ENCODE data around the gene CYP27A1.

Gene CYP27A1

GRCh38 chr2:218855305-218856166, 73.6 kb downstream of the CYP27A1 start:
- TF ChIP-seq POU6F1 (CRISPR knock-in tag; IDR thresholded peaks at IDR 0.05; ENCODE audit: borderline replicate concordance, low read depth), result no peak
- TF ChIP-seq GLIS3 (CRISPR knock-in tag; IDR thresholded peaks at IDR 0.05), result no peak
- no peak for TF ChIP-seq TOX (CRISPR knock-in tag; IDR thresholded peaks at IDR 0.05; ENCODE audit: borderline replicate concordance)
- TF ChIP-seq RARB (CRISPR knock-in tag; IDR thresholded peaks at IDR 0.05), result no peak
- no peak for TF ChIP-seq ARNTL (CRISPR knock-in tag; IDR thresholded peaks at IDR 0.05; ENCODE audit: borderline replicate concordance, low read depth)
- no peak for TF ChIP-seq ESRRG (CRISPR knock-in tag; IDR thresholded peaks at IDR 0.05)
- no peak for TF ChIP-seq ZNF70 (CRISPR knock-in tag; IDR thresholded peaks at IDR 0.05)
- TF ChIP-seq PPARA (CRISPR knock-in tag; IDR thresholded peaks at IDR 0.05; ENCODE audit: borderline replicate concordance), result no peak
- TF ChIP-seq ZNF8 (CRISPR knock-in tag; IDR thresholded peaks at IDR 0.05), result no peak
- no peak for TF ChIP-seq CSRNP3 (CRISPR knock-in tag; IDR thresholded peaks at IDR 0.05)
- TF ChIP-seq ZNF565 (CRISPR knock-in tag; conservative IDR thresholded peaks at IDR 0.05; ENCODE audit: low read depth), result no peak
- TF ChIP-seq OSR1 (CRISPR knock-in tag; IDR thresholded peaks at IDR 0.05), result no peak
- no peak for ATAC-seq

GRCh38 chr2:218856167-218856895, 74.4 kb downstream of the CYP27A1 start:
- ATAC-seq, result no peak
- TF ChIP-seq ZNF565 (CRISPR knock-in tag; conservative IDR thresholded peaks at IDR 0.05; ENCODE audit: low read depth), result no peak
- no peak for TF ChIP-seq OSR1 (CRISPR knock-in tag; IDR thresholded peaks at IDR 0.05)
- TF ChIP-seq PPARA (CRISPR knock-in tag; IDR thresholded peaks at IDR 0.05; ENCODE audit: borderline replicate concordance), result no peak
- no peak for TF ChIP-seq ZC3H10 (CRISPR knock-in tag; IDR thresholded peaks at IDR 0.05)

GRCh38 chr2:218856896-218857243, 74.9 kb downstream of the CYP27A1 start:
- no peak for TF ChIP-seq ZC3H10 (CRISPR knock-in tag; IDR thresholded peaks at IDR 0.05)
- no peak for TF ChIP-seq ZNF565 (CRISPR knock-in tag; conservative IDR thresholded peaks at IDR 0.05; ENCODE audit: low read depth)
- no peak for TF ChIP-seq CSDC2 (CRISPR knock-in tag; IDR thresholded peaks at IDR 0.05)
- no peak for TF ChIP-seq RARB (CRISPR knock-in tag; IDR thresholded peaks at IDR 0.05)
- TF ChIP-seq CSRNP3 (CRISPR knock-in tag; IDR thresholded peaks at IDR 0.05), result no peak
- no peak for ATAC-seq

- ATAC-seq, result no peak; the same call in 2 of the 3 replicates
- no peak for TF ChIP-seq TCF4 (CRISPR knock-in tag; IDR thresholded peaks at IDR 0.05; ENCODE audit: borderline replicate concordance)
- TF ChIP-seq SNAI2 (CRISPR knock-in tag; IDR thresholded peaks at IDR 0.05), result no peak
- no peak for TF ChIP-seq ZNF8 (CRISPR knock-in tag; IDR thresholded peaks at IDR 0.05)
- TF ChIP-seq PPARA (CRISPR knock-in tag; IDR thresholded peaks at IDR 0.05; ENCODE audit: borderline replicate concordance), result no peak
- no peak for TF ChIP-seq PATZ1 (CRISPR knock-in tag; IDR thresholded peaks at IDR 0.05; ENCODE audit: borderline replicate concordance)
- TF ChIP-seq RARB (CRISPR knock-in tag; IDR thresholded peaks at IDR 0.05), result no peak
- no peak for TF ChIP-seq CSDC2 (CRISPR knock-in tag; IDR thresholded peaks at IDR 0.05)
- TF ChIP-seq BACH2 (CRISPR knock-in tag; IDR thresholded peaks at IDR 0.05; ENCODE audit: borderline replicate concordance), result no peak
- TF ChIP-seq CREB5 (CRISPR knock-in tag; IDR thresholded peaks at IDR 0.05; ENCODE audit: low read depth), result no peak
- no peak for TF ChIP-seq ARNTL (CRISPR knock-in tag; IDR thresholded peaks at IDR 0.05; ENCODE audit: borderline replicate concordance, low read depth)
- no peak for TF ChIP-seq OSR1 (CRISPR knock-in tag; IDR thresholded peaks at IDR 0.05)
- no peak for TF ChIP-seq TSHZ2 (CRISPR knock-in tag; IDR thresholded peaks at IDR 0.05)
- no peak for TF ChIP-seq ESRRG (CRISPR knock-in tag; IDR thresholded peaks at IDR 0.05)
These were observed 75.6 kb downstream of the CYP27A1 start for GRCh38 chr2:218857371-218858137.

All from SK-N-SH treated with all-trans-retinoic acid at 6 μM for 48 hours (cell line).